NT2/D1 (cell line): ENCODE data around the gene GNG7.
A peak's percentile ranks its signal among the peaks of the same experiment; 100 is the strongest.

Experiments used
- DNase-seq: peaks from one replicate; pipeline ENCODE4 v3.0.0-alpha.2; 2011; ENCODE audit warnings: low read depth, low spot score
- H3K27me3 ChIP-seq: 2 replicates; pipeline ENCODE4 v1.6.0; 2011; ENCODE audit warnings: mild to moderate bottlenecking; ENCODE audit not compliant: insufficient read length, insufficient read depth
- H3K36me3 ChIP-seq: 2 replicates; pipeline ENCODE4 v1.6.1; 2011; ENCODE audit warnings: mild to moderate bottlenecking, low read length, mixed read lengths; ENCODE audit not compliant: insufficient read depth, insufficient read length
- H3K4me1 ChIP-seq: 2 replicates; pipeline ENCODE4 v1.5.1; 2011; ENCODE audit not compliant: insufficient read depth, insufficient read length
- H3K4me3 ChIP-seq: 2 replicates; pipeline ENCODE4 v1.5.1; 2011; ENCODE audit warnings: low read depth; ENCODE audit not compliant: insufficient read length
- H3K9ac ChIP-seq: 2 replicates; pipeline ENCODE4 v1.6.0; 2011; ENCODE audit warnings: low read depth; ENCODE audit not compliant: insufficient read length
- H3K9me3 ChIP-seq: 2 replicates; pipeline ENCODE4 v1.5.1; 2011; ENCODE audit warnings: mild to moderate bottlenecking, low read length; ENCODE audit not compliant: insufficient read depth
- SUZ12 ChIP-seq: IDR thresholded peaks from 2 replicates; pipeline ENCODE4 v1.6.1; 2011; ENCODE audit not compliant: insufficient read length, insufficient read depth; ENCODE audit errors: extremely low read depth
- YY1 ChIP-seq: IDR thresholded peaks from 2 replicates; pipeline ENCODE4 v1.6.1; 2011; ENCODE audit not compliant: insufficient read length, insufficient read depth
- ZNF274 ChIP-seq: IDR thresholded peaks from 2 replicates; pipeline ENCODE4 v1.6.1; 2011; ENCODE audit warnings: mild to moderate bottlenecking, low read depth, low read length

GNG7 gene

DNA sequence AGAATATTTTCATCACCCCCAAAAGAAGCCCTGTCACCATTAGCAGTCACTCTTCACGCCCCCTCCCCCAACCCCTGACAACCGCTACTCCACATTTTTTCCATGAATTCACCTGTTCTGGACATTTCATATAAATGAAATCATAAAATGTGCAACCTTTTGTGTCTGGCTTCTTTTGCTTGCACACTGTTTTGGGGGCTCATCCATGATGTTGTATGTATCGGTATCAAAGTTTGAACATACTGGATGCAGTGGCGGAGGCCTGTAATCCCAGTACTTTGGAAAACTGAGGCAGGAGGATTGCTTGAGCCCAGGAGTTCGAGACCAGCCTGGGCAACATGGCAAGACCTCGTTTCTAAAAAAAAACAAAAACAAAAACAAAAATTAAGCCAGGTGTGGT lies 219.4 kb downstream of the GNG7 start:
- TF ChIP-seq SUZ12 (no peak), YY1 (no peak), ZNF274 (no peak)
- Histone ChIP-seq H3K4me3 (no peak overlapping the region), H3K4me1 (peaks cover 9% of the 10 kb centered on the region), H3K36me3 (peaks cover 5% of the 10 kb centered on the region), H3K9me3 (peaks cover 12% of the 10 kb centered on the region; the same call in 1 of the 2 replicates), H3K27me3 (peaks cover 2% of the 10 kb centered on the region), H3K9ac (no peak overlapping the region)
- DNase-seq, result no peak

DNA sequence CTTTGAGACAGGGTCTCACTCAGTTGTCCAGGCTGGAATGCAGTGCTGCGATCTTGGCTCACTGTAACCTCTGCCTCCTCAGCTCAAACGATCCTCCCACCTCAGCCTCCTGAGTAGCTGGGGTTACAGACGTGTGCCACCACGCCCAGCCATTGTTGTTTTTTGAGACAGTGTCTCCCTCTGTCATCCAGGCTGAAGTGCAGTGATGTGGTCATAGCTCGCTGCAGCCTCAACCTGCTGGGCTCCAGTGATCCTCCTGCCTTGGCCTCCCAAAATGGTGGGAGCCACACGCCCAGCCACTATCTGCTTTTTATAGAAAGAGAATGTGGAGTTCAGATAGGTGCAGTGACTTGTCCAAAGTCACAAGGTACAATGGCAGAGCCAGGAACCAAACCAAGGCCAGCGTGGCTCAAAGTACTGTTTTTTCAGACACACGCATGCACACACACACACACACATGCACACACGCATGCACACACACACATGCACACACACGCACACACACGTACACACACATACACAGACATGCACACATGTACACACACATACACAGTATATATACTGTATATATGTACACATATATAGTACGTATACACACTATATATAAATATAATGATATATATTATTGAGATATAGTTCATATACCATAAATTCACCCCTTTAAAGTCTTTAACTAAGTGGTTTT lies 220.0 kb downstream of the GNG7 start:
- DNase-seq, result no peak
- Histone ChIP-seq H3K9me3 (peaks cover 12% of the 10 kb centered on the region; the same call in 1 of the 2 replicates), H3K4me1 (peaks cover 9% of the 10 kb centered on the region), H3K27me3 (peaks cover 2% of the 10 kb centered on the region), H3K9ac (no peak overlapping the region), H3K4me3 (no peak overlapping the region), H3K36me3 (peaks cover 10% of the 10 kb centered on the region)
- no peak for TF ChIP-seq YY1

- Histone ChIP-seq H3K4me3 (no peak overlapping the region), H3K27me3 (peaks cover 2% of the 10 kb centered on the region), H3K9ac (no peak overlapping the region), H3K4me1 (peaks cover 9% of the 10 kb centered on the region), H3K9me3 (peaks cover 12% of the 10 kb centered on the region; the same call in 1 of the 2 replicates), H3K36me3 (peaks cover 21% of the 10 kb centered on the region)
- no peak for TF ChIP-seq SUZ12
- no peak for TF ChIP-seq ZNF274
- TF ChIP-seq YY1, result no peak
- no peak for DNase-seq
Measured at GRCh38 chr19:2481466-2481865, 221.0 kb downstream of the GNG7 start.

DNA sequence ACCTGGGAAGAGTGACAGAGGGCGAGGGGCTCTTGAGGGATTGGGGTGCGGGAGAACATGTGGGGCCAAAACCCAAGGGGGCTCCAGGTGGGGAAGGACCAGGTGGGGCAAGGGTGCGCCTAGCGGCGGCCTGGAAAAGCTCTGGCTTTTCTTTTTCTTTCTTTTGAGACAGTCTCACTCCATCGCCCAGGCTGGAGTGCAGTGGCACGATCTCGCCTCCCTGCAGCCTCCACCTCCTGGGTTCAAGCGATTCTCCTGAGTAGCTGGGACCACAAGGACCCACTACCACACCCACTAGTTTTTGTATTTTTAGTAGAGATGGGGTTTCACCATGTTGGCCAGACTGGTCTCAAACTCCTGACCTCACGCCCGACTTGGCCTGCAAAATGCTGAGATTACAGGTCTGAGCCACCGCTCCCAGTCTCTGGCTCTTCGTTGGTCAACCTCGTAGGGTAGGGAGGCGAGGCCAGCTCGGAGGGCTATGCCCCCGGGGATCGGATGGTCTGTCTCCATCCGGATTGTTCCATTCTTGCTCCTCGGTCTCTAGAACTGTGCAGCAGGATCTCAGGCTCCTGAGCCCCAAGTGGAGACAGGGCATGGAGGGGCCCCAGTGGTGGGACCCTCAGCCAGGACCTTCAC lies 222.8 kb downstream of the GNG7 start:
- H3K36me3 ChIP-seq, result peaks cover 23% of the 10 kb centered on the region
- H3K27me3 ChIP-seq, result peaks cover 2% of the 10 kb centered on the region
- peaks cover 10% of the 10 kb centered on the region for H3K4me1 ChIP-seq
- H3K9ac ChIP-seq, result peak overlapping the region; percentile 37
- peaks cover 12% of the 10 kb centered on the region; the same call in 1 of the 2 replicates for H3K9me3 ChIP-seq
- TF ChIP-seq SUZ12, result no peak
- TF ChIP-seq YY1, result no peak
- TF ChIP-seq ZNF274, result no peak
- no peak for DNase-seq
- peak overlapping the region; percentile 25 for H3K4me3 ChIP-seq

- H3K4me3 ChIP-seq, result peak overlapping the region; percentile 37
- DNase-seq, result no peak
Measured at GRCh38 chr19:2478756-2479555, 223.5 kb downstream of the GNG7 start.

DNA sequence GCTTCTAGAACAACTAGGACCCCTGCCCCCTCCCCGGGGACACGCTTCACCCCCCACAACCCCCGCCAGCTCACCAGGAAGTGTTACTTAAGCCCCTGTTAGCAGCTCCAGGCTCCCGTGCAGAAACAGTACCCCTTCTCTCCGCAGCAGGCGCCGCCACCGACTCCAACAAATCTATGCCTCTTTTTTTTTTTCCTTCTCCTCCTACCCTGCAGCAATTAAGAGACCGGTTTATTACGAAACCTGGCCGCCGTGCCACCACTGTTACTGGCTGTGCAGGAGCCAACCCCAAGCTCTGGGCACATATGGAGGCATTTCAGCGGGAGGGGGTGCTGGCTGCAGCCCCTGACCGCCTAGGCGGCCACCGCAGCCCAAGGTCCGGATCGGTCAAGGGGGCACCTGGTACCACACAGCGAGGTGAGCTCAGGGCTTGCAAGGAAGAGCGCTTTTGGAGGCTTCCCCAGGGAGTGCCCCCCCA lies 224.2 kb downstream of the GNG7 start:
- peak overlapping the region; percentile 37 for H3K4me3 ChIP-seq
- H3K36me3 ChIP-seq, result peaks cover 23% of the 10 kb centered on the region
- peaks cover 2% of the 10 kb centered on the region for H3K27me3 ChIP-seq
- peaks cover 10% of the 10 kb centered on the region for H3K4me1 ChIP-seq
- peak overlapping the region; percentile 83 for H3K9ac ChIP-seq
- peaks cover 10% of the 10 kb centered on the region; the same call in 1 of the 2 replicates for H3K9me3 ChIP-seq
- no peak for DNase-seq
- TF ChIP-seq SUZ12 (no peak), ZNF274 (no peak), YY1 (no peak)

More at GRCh38 chr19:2478756-2479555, 223.5 kb downstream of the GNG7 start:
- H3K4me1 ChIP-seq, result peaks cover 10% of the 10 kb centered on the region
- peaks cover 23% of the 10 kb centered on the region for H3K36me3 ChIP-seq
- peak overlapping the region; percentile 83 for H3K9ac ChIP-seq
- peaks cover 2% of the 10 kb centered on the region for H3K27me3 ChIP-seq
- peaks cover 12% of the 10 kb centered on the region; the same call in 1 of the 2 replicates for H3K9me3 ChIP-seq
- no peak for TF ChIP-seq ZNF274
- no peak for TF ChIP-seq SUZ12
- TF ChIP-seq YY1, result no peak

GRCh38 chr19:2477732-2478191 lies 224.7 kb downstream of the GNG7 start:
- H3K36me3 ChIP-seq, result peaks cover 23% of the 10 kb centered on the region
- H3K4me1 ChIP-seq, result peaks cover 10% of the 10 kb centered on the region
- peaks cover 5% of the 10 kb centered on the region; the same call in 1 of the 2 replicates for H3K9me3 ChIP-seq
- peak overlapping the region; percentile 74 for H3K4me3 ChIP-seq
- no peak for DNase-seq
- H3K9ac ChIP-seq, result peak overlapping the region; percentile 87
- peaks cover 2% of the 10 kb centered on the region for H3K27me3 ChIP-seq
- TF ChIP-seq ZNF274 (no peak), YY1 (no peak), SUZ12 (no peak)
